ENCODE measurements around the gene PRL. TPM values are rescaled to one million over a fixed set of nuclear protein-coding genes. Genes with fewer than 3 reads are reported as not detected.
A peak's percentile ranks its signal among the peaks of the same experiment; 100 is the strongest.

Gene PRL
- total and polyA plus RNA-seq, 2 donors (not counting 1 experiment from before 2014, with no cell fraction given) = not detected

DNA sequence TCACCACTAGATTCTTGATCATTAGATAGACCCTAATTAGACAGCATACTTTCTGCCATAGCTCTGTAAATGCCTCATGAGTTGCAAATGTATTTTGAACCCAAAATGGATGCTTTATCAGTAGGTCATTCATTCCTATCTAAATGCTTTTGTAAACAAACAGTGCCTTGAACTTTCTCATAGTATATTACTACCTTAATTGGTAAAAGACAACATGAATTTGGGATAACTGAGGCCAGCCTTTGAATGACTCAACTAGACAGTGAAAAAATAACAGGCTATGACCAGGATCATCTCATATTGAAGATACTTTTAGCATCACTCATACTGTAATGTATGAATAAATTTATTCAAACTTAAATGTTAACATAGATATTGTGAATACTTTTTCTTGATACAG, 37.0 kb upstream of the PRL start:
- no peak overlapping the region for H3K4me3 ChIP-seq (replicated peaks in 1 of 4; ENCODE audit: control extremely low read depth in 1 of 4, insufficient read depth in 1 of 4, low read depth in 3 of 4, low read length in 4 of 4)
- H3K9me3 ChIP-seq (ENCODE audit: control insufficient read depth, insufficient read depth, low read depth, low read length) = no peaks in the 10 kb centered on the region
- H4K20me1 ChIP-seq (ENCODE audit: control insufficient read depth, extremely low read depth, insufficient read depth, low read length) = no peaks in the 10 kb centered on the region
- no peaks in the 10 kb centered on the region for H3K36me3 ChIP-seq (ENCODE audit: control insufficient read depth, insufficient read depth, low read length)
- H3K27me3 ChIP-seq (ENCODE audit: control insufficient read depth, insufficient read depth, low read length) = no peaks in the 10 kb centered on the region
- no peaks in the 10 kb centered on the region for H3K79me2 ChIP-seq (ENCODE audit: control insufficient read depth, insufficient read depth, low read length)
- H2AFZ ChIP-seq (ENCODE audit: low read length) = no peak overlapping the region
- H3K4me2 ChIP-seq (ENCODE audit: extremely low read depth, insufficient read depth, low read length) = no peak overlapping the region
- no peak for TF ChIP-seq EZH2 (IDR thresholded peaks at IDR 0.05; ENCODE audit: low read length, missing control alignments)
- TF ChIP-seq, protein P1, sequence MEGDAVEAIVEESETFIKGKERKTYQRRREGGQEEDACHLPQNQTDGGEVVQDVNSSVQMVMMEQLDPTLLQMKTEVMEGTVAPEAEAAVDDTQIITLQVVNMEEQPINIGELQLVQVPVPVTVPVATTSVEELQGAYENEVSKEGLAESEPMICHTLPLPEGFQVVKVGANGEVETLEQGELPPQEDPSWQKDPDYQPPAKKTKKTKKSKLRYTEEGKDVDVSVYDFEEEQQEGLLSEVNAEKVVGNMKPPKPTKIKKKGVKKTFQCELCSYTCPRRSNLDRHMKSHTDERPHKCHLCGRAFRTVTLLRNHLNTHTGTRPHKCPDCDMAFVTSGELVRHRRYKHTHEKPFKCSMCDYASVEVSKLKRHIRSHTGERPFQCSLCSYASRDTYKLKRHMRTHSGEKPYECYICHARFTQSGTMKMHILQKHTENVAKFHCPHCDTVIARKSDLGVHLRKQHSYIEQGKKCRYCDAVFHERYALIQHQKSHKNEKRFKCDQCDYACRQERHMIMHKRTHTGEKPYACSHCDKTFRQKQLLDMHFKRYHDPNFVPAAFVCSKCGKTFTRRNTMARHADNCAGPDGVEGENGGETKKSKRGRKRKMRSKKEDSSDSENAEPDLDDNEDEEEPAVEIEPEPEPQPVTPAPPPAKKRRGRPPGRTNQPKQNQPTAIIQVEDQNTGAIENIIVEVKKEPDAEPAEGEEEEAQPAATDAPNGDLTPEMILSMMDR (conservative IDR thresholded peaks at IDR 0.05 in 1 of 2, IDR thresholded peaks at IDR 0.05 in 1 of 2; ENCODE audit: low read depth in 1 of 2, low read length in 2 of 2) = no peak
- no peak overlapping the region for H3K27ac ChIP-seq (ENCODE audit: insufficient read depth, low read length)
- no peak overlapping the region for H3K9ac ChIP-seq (ENCODE audit: insufficient read depth, low read length)
- peak in 1 of 2 donors; percentile 61 for DNase-seq (ENCODE audit: low read depth in 2 of 2)
- H3K4me1 ChIP-seq (ENCODE audit: control insufficient read depth, extremely low read depth, insufficient read depth, low read length) = no peaks in the 10 kb centered on the region

DNA sequence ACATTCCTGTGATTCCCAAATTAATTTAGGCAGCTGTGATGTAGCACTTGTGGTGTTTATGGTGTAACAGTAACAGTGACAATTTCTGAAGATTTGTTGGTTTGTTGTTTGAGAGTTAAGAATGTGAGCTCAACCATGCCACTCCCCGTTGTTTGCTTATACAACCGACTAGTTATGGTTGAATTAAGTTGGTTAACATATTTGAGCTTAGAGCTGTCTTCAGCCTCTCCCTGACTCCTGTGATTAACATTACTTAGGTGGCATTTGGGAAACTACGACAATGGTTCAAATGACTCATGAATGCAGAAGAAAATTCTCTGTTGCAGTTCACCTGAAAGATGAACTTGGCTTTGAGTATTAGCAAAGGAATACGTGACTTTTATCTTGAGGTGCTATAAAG, 35.9 kb upstream of the PRL start:
- Histone ChIP-seq H3K4me2 (ENCODE audit: extremely low read depth, insufficient read depth, low read length) (no peak overlapping the region), H3K79me2 (ENCODE audit: control insufficient read depth, insufficient read depth, low read length) (no peaks in the 10 kb centered on the region), H3K9ac (ENCODE audit: insufficient read depth, low read length) (no peak overlapping the region), H3K36me3 (ENCODE audit: control insufficient read depth, insufficient read depth, low read length) (no peaks in the 10 kb centered on the region), H3K9me3 (ENCODE audit: control insufficient read depth, insufficient read depth, low read depth, low read length) (no peaks in the 10 kb centered on the region), H3K27me3 (ENCODE audit: control insufficient read depth, insufficient read depth, low read length) (no peaks in the 10 kb centered on the region), H3K4me1 (ENCODE audit: control insufficient read depth, extremely low read depth, insufficient read depth, low read length) (no peaks in the 10 kb centered on the region), H3K4me3 (replicated peaks in 1 of 4; ENCODE audit: control extremely low read depth in 1 of 4, insufficient read depth in 1 of 4, low read depth in 3 of 4, low read length in 4 of 4) (no peak overlapping the region), H4K20me1 (ENCODE audit: control insufficient read depth, extremely low read depth, insufficient read depth, low read length) (no peaks in the 10 kb centered on the region), H2AFZ (ENCODE audit: low read length) (no peak overlapping the region), H3K27ac (ENCODE audit: insufficient read depth, low read length) (no peak overlapping the region)
- DNase-seq (ENCODE audit: low read depth in 2 of 2) = peak in 1 of 2 donors; percentile 49
- no peak for TF ChIP-seq EZH2 (IDR thresholded peaks at IDR 0.05; ENCODE audit: low read length, missing control alignments)
- TF ChIP-seq, protein P1 (conservative IDR thresholded peaks at IDR 0.05 in 1 of 2, IDR thresholded peaks at IDR 0.05 in 1 of 2; ENCODE audit: low read depth in 1 of 2, low read length in 2 of 2) = no peak

DNA sequence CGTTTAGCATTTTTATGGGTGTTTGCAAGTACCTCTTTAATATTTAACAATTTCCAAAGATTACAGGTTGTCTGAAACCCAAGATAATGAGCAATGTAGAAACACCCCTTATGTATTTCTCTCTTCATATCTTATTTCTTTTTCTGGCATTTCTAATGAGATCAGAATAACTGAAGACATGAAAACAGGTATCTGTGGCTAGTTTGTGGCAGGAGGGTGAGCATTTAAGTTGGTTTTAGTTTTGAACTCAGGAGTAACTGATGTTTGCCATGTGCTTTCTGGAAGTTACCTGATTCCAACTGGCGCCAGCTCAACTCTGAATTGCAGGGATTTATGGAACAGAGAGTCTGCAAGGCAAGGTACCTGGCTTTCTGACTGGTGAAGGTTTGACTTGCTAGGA, 35.4 kb upstream of the PRL start:
- Histone ChIP-seq H3K27me3 (ENCODE audit: control insufficient read depth, insufficient read depth, low read length) (no peaks in the 10 kb centered on the region), H3K4me3 (replicated peaks in 1 of 4; ENCODE audit: control extremely low read depth in 1 of 4, insufficient read depth in 1 of 4, low read depth in 3 of 4, low read length in 4 of 4) (no peak overlapping the region), H3K4me1 (ENCODE audit: control insufficient read depth, extremely low read depth, insufficient read depth, low read length) (no peaks in the 10 kb centered on the region), H3K4me2 (ENCODE audit: extremely low read depth, insufficient read depth, low read length) (no peak overlapping the region), H3K9ac (ENCODE audit: insufficient read depth, low read length) (no peak overlapping the region), H3K27ac (ENCODE audit: insufficient read depth, low read length) (no peak overlapping the region), H2AFZ (ENCODE audit: low read length) (no peak overlapping the region), H3K9me3 (ENCODE audit: control insufficient read depth, insufficient read depth, low read depth, low read length) (no peaks in the 10 kb centered on the region), H4K20me1 (ENCODE audit: control insufficient read depth, extremely low read depth, insufficient read depth, low read length) (no peaks in the 10 kb centered on the region), H3K79me2 (ENCODE audit: control insufficient read depth, insufficient read depth, low read length) (no peaks in the 10 kb centered on the region), H3K36me3 (ENCODE audit: control insufficient read depth, insufficient read depth, low read length) (no peaks in the 10 kb centered on the region)
- DNase-seq (ENCODE audit: low read depth in 2 of 2) = no peak
- TF ChIP-seq, protein P1 (conservative IDR thresholded peaks at IDR 0.05 in 1 of 2, IDR thresholded peaks at IDR 0.05 in 1 of 2; ENCODE audit: low read depth in 1 of 2, low read length in 2 of 2) = no peak
- TF ChIP-seq EZH2 (IDR thresholded peaks at IDR 0.05; ENCODE audit: low read length, missing control alignments) = no peak
